Gastrocnemius medialis (tissue), 4 donors: ENCODE measurements around the gene MRPL38. TPM values are rescaled to one million over a fixed set of nuclear protein-coding genes. Genes with fewer than 3 reads are reported as not detected.

ENCODE experiments used
- ATAC-seq, 2 donors: fragments of 150-250 bp; one replicate each; pipeline ENCODE4 v1.9.1; 2016
- DNase-seq, 2 donors: peaks; one replicate each; pipeline ENCODE4 v3.0.0-alpha.2; 2019
- H3K27ac ChIP-seq, 4 donors: fragments of 200-600 bp; sonication (generic); 1 replicate in 1 of 4; 2 replicates in 3 of 4; pipeline ENCODE4 v1.5.1; 2016 to 2018; ENCODE audit warnings: mild to moderate bottlenecking in 2 of 4, moderate library complexity in 1 of 4
- H3K27me3 ChIP-seq, 3 donors: fragments of 200-600 bp; sonication (generic) in 2 of 3; 1 replicate in 1 of 3; 2 replicates in 2 of 3; pipeline versions ENCODE4 v1.5.1 to v1.6.0; 2016 to 2019; ENCODE audit warnings: mild to moderate bottlenecking in 1 of 3, moderate library complexity in 1 of 3
- H3K36me3 ChIP-seq, 2 donors: fragments of 200-600 bp; sonication (generic) in 1 of 2; one replicate each; pipeline ENCODE4 v1.5.1; 2017 to 2018
- H3K4me1 ChIP-seq, 2 donors: fragments of 200-600 bp; sonication (generic) in 1 of 2; one replicate each; pipeline ENCODE4 v1.5.1; 2016 to 2017; ENCODE audit warnings: mild to moderate bottlenecking in 2 of 2
- H3K4me3 ChIP-seq, 4 donors: fragments of 200-600 bp; sonication (generic) in 3 of 4; 1 replicate in 1 of 4; 2 replicates in 3 of 4; pipeline ENCODE4 v1.5.1; 2016 to 2019; ENCODE audit warnings: mild to moderate bottlenecking in 2 of 4
- H3K9me3 ChIP-seq, 3 donors: fragments of 200-600 bp; sonication (generic) in 2 of 3; 1 replicate in 1 of 3; 2 replicates in 2 of 3; pipeline ENCODE4 v1.5.1; 2016 to 2019
- POLR2A ChIP-seq, 2 donors: fragments of 450-650 bp; IDR thresholded peaks; one replicate each; pipeline ENCODE4 v1.6.1; 2017; ENCODE audit warnings: antibody characterized with exemption in 2 of 2, mild to moderate bottlenecking in 2 of 2, moderate library complexity in 2 of 2
- in situ Hi-C, 4 donors: fragments of 200-750 bp; cut with MboI; loops; one replicate each; pipeline versions ENCODE4 v1.15.0 to v1.8.0; 2017; ENCODE audit warnings: low sequenced_read_pairs in 4 of 4
- intact Hi-C: fragments of 100-400 bp; cut with DNase I; formaldehyde crosslinking; loops from one replicate; pipeline ENCODE4 v1.15.1; 2023; ENCODE audit warnings: low total_unique reads
- total RNA-seq, 4 donors: library from RNA; depleted of rRNA; stranded (reverse); fragments of >200 nt; gene quantifications; one replicate each; pipeline versions ENCODE4 v1.1.0 to v1.2.3, GENCODE V29; 2016
- TF ChIP-seq, protein P1 (sequence below), 5 experiments: fragments of 450-650 bp in 3 of 5; fragments of 200-600 bp in 2 of 5; sonication (generic) in 2 of 5; IDR thresholded peaks in 4 of 5; conservative IDR thresholded peaks in 1 of 5; 1 replicate in 4 of 5; 2 replicates in 1 of 5; pipeline ENCODE4 v1.5.1; 2016 to 2019; ENCODE audit warnings: antibody characterized with exemption in 5 of 5, mild to moderate bottlenecking in 3 of 5, moderate library complexity in 3 of 5

Gene MRPL38
- total RNA-seq, 4 donors from 2014 or later: 29.9 to 86.7 (median 53.1) TPM

DNA sequence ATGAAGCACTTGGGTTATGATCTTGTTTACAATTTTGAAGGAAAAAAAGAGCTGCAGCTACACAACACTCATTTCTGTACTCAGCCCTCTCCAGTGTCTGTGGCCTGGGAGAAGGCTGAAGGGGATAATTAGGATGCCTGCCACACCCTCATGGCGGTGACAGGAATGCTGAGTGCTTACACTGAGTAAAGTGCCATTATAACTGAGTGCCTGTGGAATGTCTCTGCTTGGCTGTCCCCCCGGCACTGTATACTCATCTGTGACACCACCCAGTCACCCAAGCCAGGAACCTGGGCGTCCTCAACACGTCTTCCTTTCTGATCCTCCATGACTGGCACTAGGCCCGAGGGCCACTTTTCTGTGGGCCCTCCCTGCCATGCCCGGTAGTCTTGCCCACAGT is 3.5 kb upstream of the MRPL38 start:
- DNase-seq (no peak), ATAC-seq (no peak)
- H3K27ac ChIP-seq: no peak overlapping the region
- H3K9me3 ChIP-seq: no peaks in the 10 kb centered on the region
- no peaks in the 10 kb centered on the region for H3K27me3 ChIP-seq
- H3K4me3 ChIP-seq: no peak overlapping the region
- intact Hi-C loops: no loop called here
- TF ChIP-seq, protein P1, sequence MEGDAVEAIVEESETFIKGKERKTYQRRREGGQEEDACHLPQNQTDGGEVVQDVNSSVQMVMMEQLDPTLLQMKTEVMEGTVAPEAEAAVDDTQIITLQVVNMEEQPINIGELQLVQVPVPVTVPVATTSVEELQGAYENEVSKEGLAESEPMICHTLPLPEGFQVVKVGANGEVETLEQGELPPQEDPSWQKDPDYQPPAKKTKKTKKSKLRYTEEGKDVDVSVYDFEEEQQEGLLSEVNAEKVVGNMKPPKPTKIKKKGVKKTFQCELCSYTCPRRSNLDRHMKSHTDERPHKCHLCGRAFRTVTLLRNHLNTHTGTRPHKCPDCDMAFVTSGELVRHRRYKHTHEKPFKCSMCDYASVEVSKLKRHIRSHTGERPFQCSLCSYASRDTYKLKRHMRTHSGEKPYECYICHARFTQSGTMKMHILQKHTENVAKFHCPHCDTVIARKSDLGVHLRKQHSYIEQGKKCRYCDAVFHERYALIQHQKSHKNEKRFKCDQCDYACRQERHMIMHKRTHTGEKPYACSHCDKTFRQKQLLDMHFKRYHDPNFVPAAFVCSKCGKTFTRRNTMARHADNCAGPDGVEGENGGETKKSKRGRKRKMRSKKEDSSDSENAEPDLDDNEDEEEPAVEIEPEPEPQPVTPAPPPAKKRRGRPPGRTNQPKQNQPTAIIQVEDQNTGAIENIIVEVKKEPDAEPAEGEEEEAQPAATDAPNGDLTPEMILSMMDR (IDR thresholded peaks at IDR 0.05 in 4 of 5, conservative IDR thresholded peaks at IDR 0.05 in 1 of 5): no peak
- TF ChIP-seq POLR2A (IDR thresholded peaks at IDR 0.05): no peak
- peaks cover 9 to 15% of the 10 kb centered on the region in 2 donors for H3K4me1 ChIP-seq
- in situ Hi-C loops: loop anchor here (5.0 kb wide), 1 partner anchor 99 kb away; no protein-coding TSS in a partner anchor
- H3K36me3 ChIP-seq: no peaks in the 10 kb centered on the region

DNA sequence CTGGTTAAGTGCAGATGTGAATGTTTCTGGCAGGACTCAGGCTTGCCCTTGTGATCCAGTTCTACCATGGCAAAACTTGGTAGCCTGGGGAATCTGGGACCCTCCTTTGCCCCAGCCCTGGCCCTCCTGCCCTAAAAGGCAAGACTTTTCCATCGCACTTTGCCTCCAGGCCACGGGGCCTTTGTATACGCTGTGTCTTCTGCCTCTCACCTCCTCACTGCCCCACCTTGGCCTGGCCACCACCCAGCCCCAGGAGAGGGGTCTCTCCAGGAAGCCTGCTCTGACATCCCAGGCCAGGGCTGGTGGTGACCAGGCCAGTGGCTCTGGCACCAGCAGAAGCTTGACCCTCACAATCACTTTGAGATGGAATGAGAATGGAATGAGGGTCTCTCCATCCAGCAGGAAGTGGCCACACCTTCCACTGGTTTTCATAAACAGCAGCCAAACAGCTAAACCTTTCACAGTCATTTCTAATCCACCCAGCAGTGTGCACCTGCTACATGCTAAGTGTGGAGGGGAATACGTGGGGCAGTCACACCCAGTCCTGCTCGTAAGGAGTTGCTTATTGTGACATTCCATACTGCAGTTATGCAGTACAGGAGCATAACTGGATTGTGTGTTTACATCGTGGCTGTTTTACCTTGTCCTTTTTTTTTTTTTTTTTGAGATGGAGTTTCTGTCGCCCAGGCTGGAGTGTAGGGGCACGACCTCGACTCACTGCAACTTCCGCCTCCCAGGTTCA is 1.6 kb upstream of the MRPL38 start:
- intact Hi-C loops (no loop called here), in situ Hi-C loops (loop anchor here (5.0 kb wide), 1 partner anchor 101 kb away; no protein-coding TSS in a partner anchor)
- H3K4me1 ChIP-seq: peaks cover 12 to 21% of the 10 kb centered on the region in 2 donors
- H3K27ac ChIP-seq: peak overlapping the region in 3 of 4 donors; percentile 26 to 95 (median 94)
- peaks cover 0 to 13% of the 10 kb centered on the region in 2 donors for H3K36me3 ChIP-seq
- no peak for DNase-seq
- H3K27me3 ChIP-seq: no peaks in the 10 kb centered on the region
- no peak overlapping the region for H3K4me3 ChIP-seq
- TF ChIP-seq, protein P1 (IDR thresholded peaks at IDR 0.05 in 4 of 5, conservative IDR thresholded peaks at IDR 0.05 in 1 of 5): no peak
- H3K9me3 ChIP-seq: no peaks in the 10 kb centered on the region
- ATAC-seq: no peak

DNA sequence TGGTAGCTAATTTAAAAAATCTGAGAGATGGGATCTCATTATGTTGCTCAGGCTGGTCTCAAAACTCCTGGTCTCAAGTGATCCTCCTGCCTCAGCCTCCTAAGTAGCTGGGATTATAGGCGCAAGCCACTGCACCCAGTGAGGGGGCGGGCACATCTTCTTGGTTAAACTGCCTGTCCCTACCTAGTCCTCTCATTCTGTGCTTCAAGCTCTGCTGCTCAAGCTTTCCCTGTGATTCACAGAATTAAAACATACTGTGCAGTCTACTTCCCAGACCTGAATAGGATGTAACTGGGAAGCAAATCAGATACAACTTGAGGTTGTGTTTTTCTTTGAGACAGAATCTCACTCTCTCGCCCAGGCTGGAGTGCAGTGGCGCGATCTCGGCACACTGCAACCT is 2.3 kb downstream of the MRPL38 start:
- H3K27me3 ChIP-seq: no peaks in the 10 kb centered on the region
- TF ChIP-seq POLR2A (IDR thresholded peaks at IDR 0.05): no peak
- TF ChIP-seq, protein P1 (IDR thresholded peaks at IDR 0.05 in 4 of 5, conservative IDR thresholded peaks at IDR 0.05 in 1 of 5): no peak
- no peak for DNase-seq
- H3K36me3 ChIP-seq: peaks cover 0 to 45% of the 10 kb centered on the region in 2 donors
- peaks cover 14 to 23% of the 10 kb centered on the region in 2 donors for H3K4me1 ChIP-seq
- intact Hi-C loops: no loop called here
- no peak overlapping the region for H3K27ac ChIP-seq
- ATAC-seq: no peak
- H3K9me3 ChIP-seq: no peaks in the 10 kb centered on the region
- in situ Hi-C loops: no loop called here
- H3K4me3 ChIP-seq: no peak overlapping the region

DNA sequence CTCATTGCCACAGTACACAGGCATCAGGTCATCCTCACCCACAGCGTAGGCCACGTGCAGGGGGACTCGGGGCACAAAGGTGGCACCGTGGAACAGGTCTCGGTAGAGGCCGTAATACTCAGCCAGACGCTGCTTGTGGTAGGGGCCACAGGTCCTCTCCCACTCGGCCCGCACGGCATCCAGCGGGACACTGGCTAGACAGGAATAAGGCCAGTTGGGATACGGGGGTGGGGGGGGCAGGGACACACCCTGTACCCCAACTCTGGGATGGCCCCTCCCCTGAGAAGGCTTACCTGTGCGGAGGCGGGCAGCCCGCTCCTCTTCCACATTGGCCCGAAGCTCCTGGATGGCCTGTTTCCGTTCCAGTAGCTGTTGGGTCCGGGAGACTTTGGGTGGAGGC is 3.0 kb downstream of the MRPL38 start:
- intact Hi-C loops: no loop called here
- TF ChIP-seq POLR2A (IDR thresholded peaks at IDR 0.05): no peak
- no peak overlapping the region for H3K27ac ChIP-seq

DNA sequence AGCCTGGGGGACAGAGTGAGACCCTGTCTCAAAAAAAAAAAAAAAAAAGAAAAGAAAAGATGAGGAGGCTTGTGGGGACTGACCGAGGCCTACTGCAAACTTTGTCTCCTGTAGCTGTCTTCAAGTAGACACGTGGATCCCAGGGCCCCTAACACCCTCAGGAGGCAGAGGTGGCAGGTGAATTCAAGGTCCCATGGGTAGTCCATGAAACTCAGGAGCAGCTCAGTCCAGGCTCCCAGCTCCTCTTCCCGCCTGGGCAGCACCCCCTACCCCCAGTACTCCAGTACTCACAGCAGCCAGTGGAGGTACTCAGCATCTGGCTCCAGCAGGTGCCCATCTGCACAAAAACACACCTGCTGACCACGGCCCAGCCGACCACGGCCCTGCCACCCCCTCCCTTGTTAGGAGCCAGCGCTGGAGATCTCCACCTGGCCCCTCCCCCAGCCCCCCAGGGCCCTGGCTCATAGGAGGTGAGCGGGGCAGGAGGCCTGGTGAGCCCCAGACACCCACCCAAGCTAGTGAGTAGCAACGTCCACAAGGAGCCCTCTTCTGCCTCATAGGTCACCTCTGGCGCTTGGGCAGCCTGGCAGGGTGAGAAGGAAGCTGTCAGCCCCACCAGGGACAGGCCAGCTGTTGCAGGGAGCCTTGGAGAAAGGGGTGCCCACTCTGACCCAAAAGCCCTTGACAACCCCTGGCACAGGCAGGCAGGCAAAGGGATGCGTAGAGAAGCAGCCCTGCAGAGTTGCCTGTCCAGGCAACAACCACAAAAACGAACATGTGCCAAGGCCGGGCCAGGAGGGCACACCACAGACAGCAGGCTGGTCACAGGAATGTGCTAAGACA is 3.8 kb downstream of the MRPL38 start:
- TF ChIP-seq, protein P1 (IDR thresholded peaks at IDR 0.05 in 4 of 5, conservative IDR thresholded peaks at IDR 0.05 in 1 of 5): no peak
- TF ChIP-seq POLR2A (IDR thresholded peaks at IDR 0.05): no peak
- H3K27ac ChIP-seq: no peak overlapping the region
- H3K4me1 ChIP-seq: peaks cover 18 to 29% of the 10 kb centered on the region in 2 donors
- in situ Hi-C loops: no loop called here
- no peaks in the 10 kb centered on the region for H3K27me3 ChIP-seq
- ATAC-seq (no peak), DNase-seq (no peak)
- intact Hi-C loops: no loop called here
- no peak overlapping the region for H3K4me3 ChIP-seq
- H3K36me3 ChIP-seq: peaks cover 0 to 45% of the 10 kb centered on the region in 2 donors
- H3K9me3 ChIP-seq: no peaks in the 10 kb centered on the region

More for the DNA sequence above, 3.0 kb downstream of the MRPL38 start:
- Histone ChIP-seq H3K4me1 (peaks cover 18 to 28% of the 10 kb centered on the region in 2 donors), H3K27me3 (no peaks in the 10 kb centered on the region), H3K4me3 (no peak overlapping the region), H3K9me3 (no peaks in the 10 kb centered on the region), H3K36me3 (peaks cover 0 to 45% of the 10 kb centered on the region in 2 donors)
- in situ Hi-C loops: no loop called here
- no peak for ATAC-seq
- DNase-seq: no peak
